Activated T-cell treated with anti-CD3 and anti-CD28 coated beads, Interleukin-2, amount 50 U/mL, for 1 hour (primary cell): Measurements from ENCODE around the gene ARHGEF33.

Experiments used
- DNase-seq: peaks from one replicate; pipeline ENCODE4 v3.0.0-alpha.2; 2020

ARHGEF33 gene

GRCh38 chr2:38960609-38961320 lies 71.1 kb downstream of the ARHGEF33 start:
- no peak for DNase-seq

- no peak for DNase-seq
These were observed 76.3 kb downstream of the ARHGEF33 start for GRCh38 chr2:38966006-38966405.

- no peak for DNase-seq
These were observed 77.0 kb downstream of the ARHGEF33 start for GRCh38 chr2:38966678-38967077.

GRCh38 chr2:38968021-38968420 lies 78.3 kb downstream of the ARHGEF33 start:
- no peak for DNase-seq

- DNase-seq = no peak
These were observed 81.7 kb downstream of the ARHGEF33 start for GRCh38 chr2:38971377-38971776.

GRCh38 chr2:38973266-38973665 lies 83.6 kb downstream of the ARHGEF33 start:
- no peak for DNase-seq

- no peak for DNase-seq
These were observed 85.4 kb downstream of the ARHGEF33 start for GRCh38 chr2:38975042-38975441.

- DNase-seq = no peak
These were observed 87.4 kb downstream of the ARHGEF33 start for GRCh38 chr2:38977047-38977446.

GRCh38 chr2:38978296-38978903 lies 88.7 kb downstream of the ARHGEF33 start:
- no peak for DNase-seq

- no peak for DNase-seq
These were observed 89.2 kb downstream of the ARHGEF33 start for GRCh38 chr2:38978908-38979307.

- DNase-seq = no peak
These were observed 91.5 kb downstream of the ARHGEF33 start for GRCh38 chr2:38981003-38981669.

- DNase-seq = no peak
These were observed 92.1 kb downstream of the ARHGEF33 start for GRCh38 chr2:38981670-38982357.

GRCh38 chr2:38982498-38982897 lies 92.8 kb downstream of the ARHGEF33 start:
- no peak for DNase-seq

- no peak for DNase-seq
These were observed 99.0 kb downstream of the ARHGEF33 start for GRCh38 chr2:38988716-38989115.

GRCh38 chr2:38991899-38992298 lies 102.2 kb downstream of the ARHGEF33 start:
- no peak for DNase-seq

GRCh38 chr2:38997781-38998180 lies 108.1 kb downstream of the ARHGEF33 start:
- no peak for DNase-seq

GRCh38 chr2:39000552-39000951 lies 110.9 kb downstream of the ARHGEF33 start:
- no peak for DNase-seq

GRCh38 chr2:39007875-39008504 lies 118.3 kb downstream of the ARHGEF33 start:
- DNase-seq = no peak

- no peak for DNase-seq
These were observed 119.0 kb downstream of the ARHGEF33 start for GRCh38 chr2:39008665-39009064.

GRCh38 chr2:39013871-39014270 lies 124.2 kb downstream of the ARHGEF33 start:
- no peak for DNase-seq

- DNase-seq = no peak
These were observed 125.7 kb downstream of the ARHGEF33 start for GRCh38 chr2:39015424-39015823.

GRCh38 chr2:39017334-39017733 lies 127.7 kb downstream of the ARHGEF33 start:
- no peak for DNase-seq

GRCh38 chr2:39018638-39019037 lies 129.0 kb downstream of the ARHGEF33 start:
- no peak for DNase-seq
